ENCODE measurements around the gene DPYD.

The DPYD gene

GRCh38 chr1:97680470-97680869 is 240.4 kb downstream of the DPYD start:
- TF ChIP-seq, protein P1, sequence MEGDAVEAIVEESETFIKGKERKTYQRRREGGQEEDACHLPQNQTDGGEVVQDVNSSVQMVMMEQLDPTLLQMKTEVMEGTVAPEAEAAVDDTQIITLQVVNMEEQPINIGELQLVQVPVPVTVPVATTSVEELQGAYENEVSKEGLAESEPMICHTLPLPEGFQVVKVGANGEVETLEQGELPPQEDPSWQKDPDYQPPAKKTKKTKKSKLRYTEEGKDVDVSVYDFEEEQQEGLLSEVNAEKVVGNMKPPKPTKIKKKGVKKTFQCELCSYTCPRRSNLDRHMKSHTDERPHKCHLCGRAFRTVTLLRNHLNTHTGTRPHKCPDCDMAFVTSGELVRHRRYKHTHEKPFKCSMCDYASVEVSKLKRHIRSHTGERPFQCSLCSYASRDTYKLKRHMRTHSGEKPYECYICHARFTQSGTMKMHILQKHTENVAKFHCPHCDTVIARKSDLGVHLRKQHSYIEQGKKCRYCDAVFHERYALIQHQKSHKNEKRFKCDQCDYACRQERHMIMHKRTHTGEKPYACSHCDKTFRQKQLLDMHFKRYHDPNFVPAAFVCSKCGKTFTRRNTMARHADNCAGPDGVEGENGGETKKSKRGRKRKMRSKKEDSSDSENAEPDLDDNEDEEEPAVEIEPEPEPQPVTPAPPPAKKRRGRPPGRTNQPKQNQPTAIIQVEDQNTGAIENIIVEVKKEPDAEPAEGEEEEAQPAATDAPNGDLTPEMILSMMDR (IDR thresholded peaks at IDR 0.05; ENCODE audit: control insufficient read depth, extremely low read depth, insufficient read depth): no peak
- DNase-seq (ENCODE audit: low read depth): no peak
- no peak overlapping the region for H3K4me3 ChIP-seq (ENCODE audit: low read depth, low read length)

DNA sequence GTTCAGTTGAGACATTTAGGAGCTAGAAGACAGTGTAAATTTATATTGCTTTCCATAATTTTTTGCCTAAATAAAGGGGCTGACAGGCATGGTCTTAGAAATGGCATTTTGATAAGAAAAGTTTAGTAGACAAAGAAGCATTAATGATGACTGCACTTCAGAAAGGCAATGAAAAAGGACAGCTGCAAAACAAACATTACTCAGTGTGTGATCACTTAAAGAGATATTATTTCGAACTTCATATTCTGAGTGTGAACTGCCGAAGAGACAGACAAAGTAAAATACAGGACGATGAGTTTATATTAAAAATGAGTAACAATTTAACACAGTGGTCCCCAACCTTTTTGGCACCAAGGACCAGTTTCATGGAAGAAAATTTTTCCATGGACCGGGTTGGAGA is 243.1 kb downstream of the DPYD start:
- no peak overlapping the region for H3K4me3 ChIP-seq (ENCODE audit: low read depth, low read length)
- DNase-seq (ENCODE audit: low read depth): no peak
- TF ChIP-seq, protein P1 (IDR thresholded peaks at IDR 0.05; ENCODE audit: control insufficient read depth, extremely low read depth, insufficient read depth): no peak

GRCh38 chr1:97674517-97674916 is 246.3 kb downstream of the DPYD start:
- TF ChIP-seq, protein P1 (IDR thresholded peaks at IDR 0.05; ENCODE audit: control insufficient read depth, extremely low read depth, insufficient read depth): no peak
- no peak for DNase-seq (ENCODE audit: low read depth)
- H3K4me3 ChIP-seq (ENCODE audit: low read depth, low read length): no peak overlapping the region

GRCh38 chr1:97668945-97669344 is 251.9 kb downstream of the DPYD start:
- DNase-seq (ENCODE audit: low read depth): no peak
- TF ChIP-seq, protein P1 (IDR thresholded peaks at IDR 0.05; ENCODE audit: control insufficient read depth, extremely low read depth, insufficient read depth): peak; percentile 42
- no peak overlapping the region for H3K4me3 ChIP-seq (ENCODE audit: low read depth, low read length)

DNA sequence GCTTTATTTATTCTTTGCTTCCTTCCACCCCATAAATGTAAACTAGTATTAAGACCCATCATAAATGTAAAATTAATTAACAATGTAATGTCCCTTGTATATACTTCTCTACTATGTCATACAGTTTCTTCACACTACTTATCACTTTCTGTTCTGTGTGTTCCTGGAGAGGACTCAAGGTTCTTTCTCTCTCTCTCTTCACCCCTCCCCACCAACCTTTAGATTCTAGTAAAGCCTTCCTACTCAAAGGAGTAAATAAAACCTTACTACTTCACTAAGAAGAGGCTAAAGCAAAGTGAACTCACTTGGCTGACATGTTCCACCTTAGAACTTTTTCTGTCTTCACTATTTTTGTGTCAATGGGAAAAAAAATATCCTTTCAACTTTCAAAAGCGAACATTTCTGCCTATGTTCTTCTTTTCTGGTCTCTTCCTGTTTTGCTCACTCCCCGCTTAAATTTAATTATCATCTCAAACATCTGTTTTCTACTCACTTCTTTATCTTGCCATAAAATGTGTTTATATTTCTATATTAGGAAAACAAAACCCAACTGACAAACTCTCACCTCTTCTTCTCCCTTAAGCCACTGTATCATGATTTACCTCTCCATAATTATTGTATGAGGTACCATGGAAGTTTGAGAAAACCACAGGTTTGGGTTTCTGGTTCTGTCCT is 260.3 kb downstream of the DPYD start:
- no peak overlapping the region for H3K4me3 ChIP-seq (ENCODE audit: low read depth, low read length)
- TF ChIP-seq, protein P1 (IDR thresholded peaks at IDR 0.05; ENCODE audit: control insufficient read depth, extremely low read depth, insufficient read depth): no peak
- DNase-seq (ENCODE audit: low read depth): no peak

DNA sequence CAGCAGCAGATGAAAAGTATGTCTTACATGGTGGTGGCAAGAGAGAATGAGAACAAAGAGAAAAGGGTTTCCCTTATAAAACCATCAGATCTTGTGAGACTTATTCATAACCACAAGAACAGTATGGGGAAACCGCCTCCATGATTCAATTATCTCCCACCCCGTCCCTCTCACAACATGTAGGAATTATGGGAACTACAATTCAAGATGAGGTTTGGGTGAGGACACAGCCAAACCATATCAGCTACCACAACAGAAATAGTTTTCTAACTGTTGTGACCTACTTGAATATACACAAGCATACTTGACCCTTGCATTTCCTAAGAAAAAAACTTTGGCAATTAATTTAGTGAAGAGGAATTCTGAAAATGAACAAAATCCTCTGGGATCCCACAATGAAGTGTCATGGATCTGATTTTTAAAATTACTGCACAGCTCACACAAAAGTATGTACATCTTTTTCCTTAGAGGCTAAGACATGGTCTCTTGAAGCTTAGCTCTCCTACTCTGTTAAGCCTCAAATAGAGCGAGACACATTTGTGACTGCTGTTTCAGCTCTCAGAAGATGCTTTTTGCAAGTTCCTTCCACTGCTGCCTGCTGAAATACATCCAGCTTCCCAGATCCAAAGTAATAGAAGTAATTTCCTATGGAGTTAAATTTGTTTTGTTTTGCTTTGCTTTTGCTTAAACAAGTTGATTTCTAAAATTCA is 265.8 kb downstream of the DPYD start:
- no peak overlapping the region for H3K4me3 ChIP-seq (ENCODE audit: low read depth, low read length)
- TF ChIP-seq, protein P1 (IDR thresholded peaks at IDR 0.05; ENCODE audit: control insufficient read depth, extremely low read depth, insufficient read depth): no peak
- no peak for DNase-seq (ENCODE audit: low read depth)
